GM18499 (cell line): ENCODE data around the gene MPP7.
"Not testable (repeated sequence)": the region's sequence is repeated elsewhere in the genome, so short reads cannot be mapped to it uniquely, and the experiment has no call there.

Experiments used
- ATAC-seq: cut with Tn5 transposase; IDR thresholded peaks from one replicate; pipeline ENCODE4 v1.9.1; 2021; ENCODE audit warnings: moderate number of reproducible peaks; ENCODE audit not compliant: insufficient read depth, unreplicated experiment

The MPP7 gene

GRCh38 chr10:28302638-28303488 lies at the start of gene MPP7:
TSS of gene MPP7 (minus strand) at chr10:28303064. CDS start at chr10:28238604, 64,460 bp downstream.
- peak; percentile 100 for ATAC-seq

DNA sequence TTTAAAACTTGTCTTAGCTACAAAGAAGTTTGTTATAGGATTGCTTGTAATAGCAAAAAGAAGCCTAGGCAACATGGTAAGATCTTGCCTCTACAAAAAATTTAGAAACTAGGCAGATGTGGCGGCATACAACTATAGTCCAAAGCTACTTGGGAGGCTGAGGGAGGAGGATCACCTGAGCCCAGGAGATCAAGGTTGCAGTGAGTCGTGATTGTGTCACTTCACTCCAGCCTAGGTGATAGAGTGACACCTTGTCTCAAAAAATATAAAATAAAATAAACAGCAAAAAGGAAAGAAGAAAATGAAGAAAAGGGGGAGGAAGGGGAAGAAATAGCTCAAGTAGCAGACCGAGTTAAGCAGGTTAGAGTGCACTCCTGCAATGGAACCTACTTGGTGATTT lies 47.0 kb upstream of the MPP7 start:
- no peak for ATAC-seq

GRCh38 chr10:28343987-28344895 lies 41.4 kb upstream of the MPP7 start:
- no peak for ATAC-seq

GRCh38 chr10:28343252-28343651 lies 40.4 kb upstream of the MPP7 start:
- no peak for ATAC-seq

- ATAC-seq: not testable (repeated sequence)
These were observed 38.8 kb upstream of the MPP7 start for GRCh38 chr10:28341679-28342078.

- no peak for ATAC-seq
These were observed 29.9 kb upstream of the MPP7 start for GRCh38 chr10:28332726-28333125.

DNA sequence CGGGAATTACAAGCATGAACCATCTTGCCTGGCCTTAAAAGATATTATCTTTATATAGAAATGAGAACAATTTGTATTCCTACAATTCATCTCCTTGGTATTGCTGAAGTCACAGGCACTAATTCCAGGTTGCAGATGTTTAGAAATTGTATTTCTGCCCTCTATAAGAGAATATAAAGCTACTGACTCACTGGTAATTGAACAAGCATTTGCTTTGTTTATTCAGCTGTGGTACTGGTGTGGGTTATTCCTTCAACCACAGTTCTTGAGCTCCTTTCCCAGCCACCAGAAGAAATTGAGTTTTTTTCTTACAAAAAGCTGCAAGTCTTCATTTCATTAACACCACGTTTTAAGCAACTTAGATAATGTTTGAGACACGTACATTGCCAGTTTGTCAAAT lies 29.0 kb upstream of the MPP7 start:
- ATAC-seq: no peak

DNA sequence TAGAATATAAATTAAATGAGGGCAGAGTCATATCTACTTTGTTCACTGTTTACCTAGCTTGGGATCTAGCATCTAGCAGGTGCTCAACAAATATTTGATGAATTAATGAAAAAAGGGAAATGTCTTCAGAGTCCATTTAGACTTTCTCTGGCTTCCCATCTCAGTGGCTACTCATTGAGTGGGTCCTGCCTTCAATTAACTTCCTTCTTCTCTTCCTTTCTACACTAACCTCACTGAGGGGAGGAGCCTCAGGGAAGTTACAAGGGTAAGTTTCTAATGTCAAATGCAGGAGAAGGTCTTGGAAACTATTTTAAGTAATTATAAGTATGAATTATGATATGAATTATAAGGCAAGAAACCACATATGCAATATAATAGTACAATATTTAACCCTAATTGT lies 28.2 kb upstream of the MPP7 start:
- no peak for ATAC-seq

DNA sequence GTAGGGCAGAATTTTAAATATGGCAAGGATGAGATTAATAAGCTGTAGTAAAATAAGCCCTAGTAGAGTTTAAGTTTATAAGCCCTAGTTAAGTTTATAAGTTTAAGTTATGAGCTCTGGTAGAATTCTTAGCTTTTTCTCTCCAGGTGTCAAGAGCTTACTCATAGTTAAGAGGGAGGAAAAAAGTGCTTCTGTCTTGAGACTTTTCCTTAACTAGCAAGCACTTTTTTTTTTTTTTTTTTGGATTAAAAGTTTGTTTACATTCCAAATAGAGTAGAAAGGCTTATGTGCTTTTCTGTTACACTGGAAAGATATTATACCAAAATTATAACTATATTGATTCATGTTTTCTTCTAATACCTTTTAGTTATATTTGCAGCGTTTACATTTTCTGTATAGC lies 25.5 kb upstream of the MPP7 start:
- ATAC-seq: no peak

DNA sequence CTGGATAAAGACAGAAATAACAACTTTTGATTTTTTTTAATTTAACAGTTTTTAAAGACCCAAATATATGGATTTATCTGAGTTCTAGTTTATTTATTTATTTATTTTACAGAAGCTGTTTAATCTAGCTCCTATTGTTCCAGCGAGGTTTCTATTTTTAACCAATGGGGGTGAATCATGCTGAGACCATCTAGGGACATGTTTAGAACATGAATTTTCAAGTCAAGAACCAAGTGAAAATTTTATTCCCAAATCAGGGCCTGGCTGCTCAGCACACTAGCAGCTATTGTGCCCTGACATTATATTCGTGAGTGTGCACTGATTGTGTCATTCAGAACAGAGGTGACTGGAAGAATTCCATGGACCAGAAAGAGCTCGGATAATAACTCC lies 24.6 kb upstream of the MPP7 start:
- ATAC-seq: no peak

- no peak for ATAC-seq
These were observed 23.9 kb upstream of the MPP7 start for GRCh38 chr10:28326516-28327490.

GRCh38 chr10:28320799-28321198 lies 17.9 kb upstream of the MPP7 start:
- ATAC-seq: no peak

GRCh38 chr10:28320090-28320489 lies 17.2 kb upstream of the MPP7 start:
- ATAC-seq: no peak

- not testable (repeated sequence) for ATAC-seq
These were observed 16.2 kb upstream of the MPP7 start for GRCh38 chr10:28319061-28319460.

GRCh38 chr10:28318626-28319025 lies 15.8 kb upstream of the MPP7 start:
- no peak for ATAC-seq

- ATAC-seq: no peak
These were observed 14.9 kb upstream of the MPP7 start for GRCh38 chr10:28317760-28318159.

GRCh38 chr10:28316696-28317095 lies 13.8 kb upstream of the MPP7 start:
- ATAC-seq: no peak

DNA sequence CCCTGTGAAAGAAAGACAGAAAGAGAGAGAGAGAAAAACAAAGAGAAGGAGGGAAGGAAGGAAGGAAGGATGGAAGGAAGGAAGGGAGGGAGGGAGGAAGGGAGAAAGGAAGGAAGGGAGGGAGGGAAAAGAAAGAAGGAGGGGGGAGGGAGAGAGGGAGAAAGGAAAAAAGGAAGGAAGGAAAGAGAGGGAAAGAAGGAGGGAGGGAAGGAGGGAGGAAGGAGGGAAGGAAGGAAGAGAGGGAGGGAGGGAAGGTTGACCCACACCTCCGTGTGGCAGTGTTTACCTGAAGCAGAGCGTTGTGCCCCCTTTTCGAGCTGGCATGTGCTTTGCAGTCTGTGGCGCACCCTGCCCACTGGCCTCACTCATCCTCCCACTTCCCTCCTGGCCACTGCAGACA lies 12.3 kb upstream of the MPP7 start:
- no peak for ATAC-seq

DNA sequence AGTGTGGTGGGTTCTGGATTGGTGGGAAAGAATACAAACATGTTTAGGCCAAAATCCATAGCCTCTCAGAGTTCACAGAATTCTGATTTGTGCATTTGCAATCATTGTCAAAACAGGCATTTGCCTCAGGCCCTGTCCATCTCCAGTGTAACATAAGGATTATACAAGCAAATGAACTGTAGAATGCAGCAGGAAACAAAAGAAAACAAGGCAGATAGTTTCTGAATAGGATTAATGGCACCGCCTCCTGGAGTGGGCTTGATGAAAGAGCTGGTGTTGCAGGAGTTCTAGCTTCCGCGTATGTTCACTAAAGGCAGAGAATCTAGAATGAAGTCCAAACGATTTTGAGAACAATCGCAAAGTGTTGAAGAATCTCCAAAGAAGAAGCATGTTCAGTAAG lies 11.3 kb upstream of the MPP7 start:
- no peak for ATAC-seq

- ATAC-seq: no peak
These were observed 9.7 kb upstream of the MPP7 start for GRCh38 chr10:28312572-28312971.
